Endothelial cell of umbilical vein (primary cell): ENCODE results near the gene VMP1.

Experiments
- EZH2 ChIP-seq: IDR thresholded peaks from 2 replicates; pipeline ENCODE4 v1.6.1; 2012; ENCODE audit warnings: borderline replicate concordance, low read depth, mild to moderate bottlenecking, moderate library complexity, low read length, inconsistent platforms; ENCODE audit not compliant: severe bottlenecking
- FOS ChIP-seq: IDR thresholded peaks from 2 replicates; pipeline ENCODE4 v1.6.1; 2011; ENCODE audit warnings: mild to moderate bottlenecking, low read length, moderate library complexity, borderline replicate concordance; ENCODE audit not compliant: insufficient read depth
- GATA2 ChIP-seq: IDR thresholded peaks from 2 replicates; pipeline ENCODE4 v1.7.0; 2011; ENCODE audit warnings: low read depth, mild to moderate bottlenecking, moderate library complexity, mixed read lengths, low read length; ENCODE audit not compliant: insufficient read length, insufficient read depth
- JUN ChIP-seq: IDR thresholded peaks from 2 replicates; pipeline ENCODE4 v1.6.1; 2011; ENCODE audit warnings: borderline replicate concordance, low read depth; ENCODE audit not compliant: insufficient read length, insufficient read depth
- POLR2A ChIP-seq: IDR thresholded peaks from 2 replicates; pipeline ENCODE4 v1.6.1; 2012; ENCODE audit warnings: low read depth, mild to moderate bottlenecking, control low read depth, low read length
- POLR2AphosphoS5 ChIP-seq: IDR thresholded peaks from 2 replicates; pipeline ENCODE4 v1.6.1; 2012; ENCODE audit warnings: low read depth, mild to moderate bottlenecking, control low read depth, low read length, moderate library complexity; ENCODE audit not compliant: insufficient read depth
- TF ChIP-seq, protein P1 (sequence below): IDR thresholded peaks from 2 replicates; pipeline ENCODE4 v1.6.1; 2011; ENCODE audit not compliant: insufficient read depth, insufficient read length
- TF ChIP-seq, protein P2 (sequence below), 2 donors: IDR thresholded peaks; 1 replicate in 1 of 2; 2 replicates in 1 of 2; pipeline ENCODE4 v1.5.1; 2011; ENCODE audit warnings: low read length in 2 of 2, mild to moderate bottlenecking in 2 of 2, moderate library complexity in 2 of 2, control low read depth in 1 of 2, inconsistent platforms in 1 of 2, low read depth in 1 of 2; ENCODE audit not compliant: insufficient read depth in 1 of 2; ENCODE audit errors: extremely low read depth in 1 of 2

DNA sequence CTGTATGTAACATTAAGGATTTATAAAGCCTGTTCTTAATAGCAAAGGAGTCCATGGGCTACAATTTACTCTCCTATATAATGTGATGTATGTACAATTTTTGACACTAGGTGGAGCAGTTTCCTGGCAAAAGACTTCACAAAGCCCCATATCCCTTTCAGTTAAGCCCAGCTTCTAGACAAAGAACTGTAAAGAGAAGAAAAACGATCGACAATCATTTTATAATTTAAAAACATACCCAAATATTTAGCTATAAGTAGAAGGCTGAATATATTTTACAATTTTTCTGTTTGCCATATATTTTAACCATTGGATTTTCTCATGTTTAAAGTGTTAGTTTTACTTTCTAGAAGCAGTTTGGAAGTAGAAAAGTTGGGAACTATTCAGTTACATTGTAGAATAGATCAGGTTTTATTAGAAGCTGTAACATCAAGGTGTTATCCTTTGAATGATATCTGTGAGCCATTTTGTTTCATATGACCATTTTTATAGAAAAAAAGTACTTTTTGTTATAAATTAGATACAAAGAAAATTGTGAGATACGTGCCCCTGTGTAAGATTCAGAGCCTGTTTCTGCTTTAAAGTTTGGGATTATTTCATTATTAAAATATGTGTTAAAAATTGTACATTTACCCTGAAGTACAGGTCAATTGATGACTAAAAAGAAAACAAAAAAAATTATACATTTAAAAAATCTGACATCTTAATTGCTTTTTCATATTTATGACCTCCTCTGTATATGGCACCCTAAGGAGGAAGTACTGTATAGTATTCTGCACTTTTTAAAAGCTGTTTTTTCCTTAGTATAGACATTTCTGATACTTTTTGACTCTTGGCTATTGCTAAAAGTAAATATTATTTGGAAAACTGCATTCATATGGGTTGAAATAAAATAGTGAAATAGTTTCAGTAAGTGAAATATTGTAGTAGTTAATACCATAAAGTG lies 46.3 kb downstream of the VMP1 start:
- TF ChIP-seq EZH2 (no peak), POLR2A (peak; percentile 22), POLR2AphosphoS5 (no peak), FOS (no peak), GATA2 (no peak), JUN (no peak)
- TF ChIP-seq, protein P1, sequence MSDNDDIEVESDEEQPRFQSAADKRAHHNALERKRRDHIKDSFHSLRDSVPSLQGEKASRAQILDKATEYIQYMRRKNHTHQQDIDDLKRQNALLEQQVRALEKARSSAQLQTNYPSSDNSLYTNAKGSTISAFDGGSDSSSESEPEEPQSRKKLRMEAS: no peak
- TF ChIP-seq, protein P2, sequence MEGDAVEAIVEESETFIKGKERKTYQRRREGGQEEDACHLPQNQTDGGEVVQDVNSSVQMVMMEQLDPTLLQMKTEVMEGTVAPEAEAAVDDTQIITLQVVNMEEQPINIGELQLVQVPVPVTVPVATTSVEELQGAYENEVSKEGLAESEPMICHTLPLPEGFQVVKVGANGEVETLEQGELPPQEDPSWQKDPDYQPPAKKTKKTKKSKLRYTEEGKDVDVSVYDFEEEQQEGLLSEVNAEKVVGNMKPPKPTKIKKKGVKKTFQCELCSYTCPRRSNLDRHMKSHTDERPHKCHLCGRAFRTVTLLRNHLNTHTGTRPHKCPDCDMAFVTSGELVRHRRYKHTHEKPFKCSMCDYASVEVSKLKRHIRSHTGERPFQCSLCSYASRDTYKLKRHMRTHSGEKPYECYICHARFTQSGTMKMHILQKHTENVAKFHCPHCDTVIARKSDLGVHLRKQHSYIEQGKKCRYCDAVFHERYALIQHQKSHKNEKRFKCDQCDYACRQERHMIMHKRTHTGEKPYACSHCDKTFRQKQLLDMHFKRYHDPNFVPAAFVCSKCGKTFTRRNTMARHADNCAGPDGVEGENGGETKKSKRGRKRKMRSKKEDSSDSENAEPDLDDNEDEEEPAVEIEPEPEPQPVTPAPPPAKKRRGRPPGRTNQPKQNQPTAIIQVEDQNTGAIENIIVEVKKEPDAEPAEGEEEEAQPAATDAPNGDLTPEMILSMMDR (IDR thresholded peaks at IDR 0.05; ENCODE audit: extremely low read depth in 1 of 2, insufficient read depth in 1 of 2, low read depth in 1 of 2, low read length in 2 of 2): peak; percentile 47
